Small intestine (tissue), 7 donors: Measurements from ENCODE around the gene SCOC. TPM values are rescaled to one million over a fixed set of nuclear protein-coding genes. Genes with fewer than 3 reads are reported as not detected.

Experiments used
- DNase-seq, 2 donors: peaks; one replicate each; pipeline versions ENCODE4 v3.0.0 to v3.0.0-alpha.2; 2013
- FAIRE-seq: peaks from 2 replicates; lab custom pipeline; 2012; peaks lifted over from hg19 to GRCh38; lab: Jason Lieb, UNC
- H3K27ac ChIP-seq, 3 donors: one replicate each; pipeline ENCODE4 v1.5.1; 2013; ENCODE audit warnings: low read length in 2 of 3, mild to moderate bottlenecking in 2 of 3, control low read depth in 1 of 3, inconsistent platforms in 1 of 3, low read depth in 1 of 3, moderate library complexity in 1 of 3
- H3K27me3 ChIP-seq, 3 donors: one replicate each; pipeline ENCODE4 v1.6.1; 2013; ENCODE audit warnings: low read length in 3 of 3, inconsistent platforms in 1 of 3; ENCODE audit not compliant: control insufficient read depth in 3 of 3, insufficient read depth in 3 of 3
- H3K36me3 ChIP-seq, 3 donors: one replicate each; pipeline ENCODE4 v1.6.1; 2013; ENCODE audit warnings: low read length in 3 of 3, inconsistent platforms in 1 of 3, low read depth in 1 of 3, mild to moderate bottlenecking in 1 of 3, moderate library complexity in 1 of 3; ENCODE audit not compliant: control insufficient read depth in 3 of 3, insufficient read depth in 2 of 3
- H3K4me1 ChIP-seq, 3 donors: one replicate each; pipeline ENCODE4 v1.6.1; 2013; ENCODE audit warnings: low read length in 2 of 3, inconsistent platforms in 1 of 3, low read depth in 1 of 3, mild to moderate bottlenecking in 1 of 3, moderate library complexity in 1 of 3; ENCODE audit not compliant: control insufficient read depth in 3 of 3, insufficient read depth in 2 of 3
- H3K4me3 ChIP-seq, 3 donors: one replicate each; pipeline ENCODE4 v1.5.1; 2013; ENCODE audit warnings: low read length in 3 of 3, control low read depth in 1 of 3, inconsistent platforms in 1 of 3, low read depth in 1 of 3, mild to moderate bottlenecking in 1 of 3, moderate library complexity in 1 of 3
- H3K9me3 ChIP-seq, 2 donors: one replicate each; pipeline ENCODE4 v1.6.1; 2013; ENCODE audit warnings: low read depth in 1 of 2, low read length in 1 of 2; ENCODE audit not compliant: control insufficient read depth in 2 of 2, insufficient read depth in 1 of 2
- WGBS, 3 donors: extraction: QIAGEN DNeasy Blood & Tissue Kit; methylation state at CpG; one replicate each; pipeline ENCODE4 v1.1.7; 2013; 5-methylcytosine and 5-hydroxymethylcytosine counted together
- polyA plus RNA-seq, 4 donors: library from polyadenylated mRNA; stranded (reverse) in 3 of 4; unstranded in 1 of 4; fragments of 200-250 nt in 3 of 4; fragments of 120-200 nt in 1 of 4; gene quantifications; one replicate each; pipeline versions ENCODE4 v1.2.1 to v1.2.3, GENCODE V29; 2013
- donor health status: healthy with polysubstance abuse.
- donor health status: control.
- donor health status: control.
- donor health status: Bipolar disorder and iron deficiency.
- donor health status: healthy.

Gene SCOC
- polyA plus RNA-seq, 4 donors = 55.9 to 81.9 (median 67.8) TPM

DNA sequence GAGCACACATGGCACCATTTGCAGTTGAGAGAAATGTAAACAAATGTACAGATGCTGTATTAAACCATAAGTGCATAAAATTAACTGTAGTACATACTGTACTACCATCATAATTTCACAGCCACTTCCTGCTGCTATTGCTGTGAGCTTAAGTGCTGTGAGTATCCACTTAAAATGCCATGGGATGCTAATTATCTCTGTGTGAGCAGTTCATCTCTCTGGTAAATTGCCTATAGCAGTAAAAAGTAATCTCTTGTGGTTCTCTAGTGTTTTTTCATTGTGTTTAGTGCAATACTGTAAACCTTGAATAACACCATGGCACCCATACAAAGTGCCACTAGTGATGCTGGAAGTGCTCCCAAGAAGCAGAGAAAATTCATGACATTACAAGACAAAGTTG is 9.9 kb upstream of the SCOC start:
- peak; percentile 27 to 30 for DNase-seq
- no peaks in the 10 kb centered on the region for H3K27me3 ChIP-seq
- H3K4me3 ChIP-seq = no peak overlapping the region
- H3K4me1 ChIP-seq = peaks cover 0 to 12% (median 5%) of the 10 kb centered on the region in 3 donors
- H3K27ac ChIP-seq = peak overlapping the region in 1 of 3 donors; percentile 76
- peaks cover 0 to 3% (median 1%) of the 10 kb centered on the region in 3 donors for H3K36me3 ChIP-seq
- no peaks in the 10 kb centered on the region for H3K9me3 ChIP-seq
- no peak for FAIRE-seq

DNA sequence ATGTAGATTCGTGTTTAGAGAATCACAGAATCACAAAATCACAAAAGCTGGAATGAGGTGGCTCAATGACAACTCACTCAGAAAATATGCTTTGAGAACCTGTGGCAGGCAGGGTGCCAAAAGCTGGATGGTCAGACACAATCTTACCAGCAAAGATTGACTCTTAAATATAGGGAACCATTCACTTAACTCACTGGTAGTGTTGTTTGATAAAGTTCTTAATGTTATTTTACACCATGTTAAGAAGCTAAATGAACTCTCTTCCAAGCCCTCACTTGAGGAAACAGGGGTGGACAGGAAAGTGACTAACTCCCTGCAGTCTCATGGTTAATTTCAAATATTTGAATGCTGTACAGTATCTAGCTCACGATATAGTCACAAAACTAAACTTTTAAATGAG is 5.7 kb upstream of the SCOC start:
- no peaks in the 10 kb centered on the region for H3K9me3 ChIP-seq
- DNase-seq (no peak), FAIRE-seq (no peak)
- 79 to 89% (median 82%) methylated on average over 2 of the region's 2 CpGs for whole genome bisulfite sequencing, 3 donors
- no peak overlapping the region for H3K4me3 ChIP-seq
- H3K4me1 ChIP-seq = peaks cover 0 to 8% (median 3%) of the 10 kb centered on the region in 3 donors
- peaks cover 0 to 3% (median 1%) of the 10 kb centered on the region in 3 donors for H3K36me3 ChIP-seq
- H3K27me3 ChIP-seq = no peaks in the 10 kb centered on the region
- H3K27ac ChIP-seq = no peak overlapping the region

- Histone ChIP-seq H3K4me1 (peaks cover 0 to 2% (median 0%) of the 10 kb centered on the region in 3 donors), H3K27ac (no peak overlapping the region), H3K9me3 (no peaks in the 10 kb centered on the region), H3K27me3 (no peaks in the 10 kb centered on the region), H3K36me3 (peaks cover 0 to 3% (median 1%) of the 10 kb centered on the region in 3 donors), H3K4me3 (no peak overlapping the region)
- FAIRE-seq = no peak
- WGBS, 3 donors = 82 to 92% (median 84%) methylated on average over 3 of the region's 3 CpGs
- DNase-seq = no peak
Measured at GRCh38 chr4:140368686-140369085, 4.8 kb upstream of the SCOC start.

- DNase-seq (peak; percentile 43 to 48), FAIRE-seq (no peak)
- peaks cover 3 to 6% (median 3%) of the 10 kb centered on the region in 3 donors for H3K4me1 ChIP-seq
- H3K27me3 ChIP-seq = no peaks in the 10 kb centered on the region
- WGBS, 3 donors = 1 to 2% (median 1%) methylated on average over 21 of the region's 21 CpGs
- no peaks in the 10 kb centered on the region for H3K9me3 ChIP-seq
- H3K4me3 ChIP-seq = peak overlapping the region; percentile 33 to 90 (median 60)
- H3K36me3 ChIP-seq = no peaks in the 10 kb centered on the region
- H3K27ac ChIP-seq = peak overlapping the region; percentile 76 to 84 (median 81)
Measured at GRCh38 chr4:140372751-140373327, 607 bp upstream of the SCOC start.

GRCh38 chr4:140374130-140374477 is 658 bp downstream of the SCOC start:
- 4 to 11% (median 9%) methylated on average over 8 of the region's 8 CpGs for WGBS, 3 donors
- H3K4me3 ChIP-seq = peak overlapping the region; percentile 67 to 90 (median 81)
- peaks cover 3 to 6% (median 3%) of the 10 kb centered on the region in 3 donors for H3K4me1 ChIP-seq
- H3K27ac ChIP-seq = peak overlapping the region; percentile 75 to 86 (median 84)
- H3K9me3 ChIP-seq = no peaks in the 10 kb centered on the region
- H3K36me3 ChIP-seq = no peaks in the 10 kb centered on the region
- FAIRE-seq = no peak
- H3K27me3 ChIP-seq = no peaks in the 10 kb centered on the region
- DNase-seq = peak in 1 of 2 donors; percentile 25

DNA sequence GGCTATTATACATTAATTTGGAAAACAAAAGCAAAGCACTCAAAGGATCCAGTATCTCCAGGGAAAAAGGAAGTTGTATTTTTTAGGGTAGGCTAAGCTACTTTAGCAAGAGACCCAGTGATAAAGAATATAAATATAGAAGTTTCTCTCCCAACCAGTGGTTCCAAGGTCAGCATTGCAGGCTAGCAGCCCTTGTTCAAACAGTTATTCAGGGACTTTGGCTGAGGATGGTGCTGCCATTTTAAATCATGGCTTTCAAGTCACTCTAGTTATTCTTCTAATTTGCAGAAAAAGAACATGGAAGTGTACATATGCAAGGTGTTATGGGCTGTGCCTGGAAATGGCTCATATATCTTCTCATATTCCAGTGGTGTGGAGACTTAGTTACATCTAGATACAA is 9.3 kb downstream of the SCOC start:
- no peak for FAIRE-seq
- Histone ChIP-seq H3K27ac (no peak overlapping the region), H3K4me1 (no peaks in the 10 kb centered on the region), H3K9me3 (no peaks in the 10 kb centered on the region), H3K27me3 (no peaks in the 10 kb centered on the region), H3K4me3 (no peak overlapping the region), H3K36me3 (peaks cover 0 to 5% (median 0%) of the 10 kb centered on the region in 3 donors)
- DNase-seq = no peak

DNA sequence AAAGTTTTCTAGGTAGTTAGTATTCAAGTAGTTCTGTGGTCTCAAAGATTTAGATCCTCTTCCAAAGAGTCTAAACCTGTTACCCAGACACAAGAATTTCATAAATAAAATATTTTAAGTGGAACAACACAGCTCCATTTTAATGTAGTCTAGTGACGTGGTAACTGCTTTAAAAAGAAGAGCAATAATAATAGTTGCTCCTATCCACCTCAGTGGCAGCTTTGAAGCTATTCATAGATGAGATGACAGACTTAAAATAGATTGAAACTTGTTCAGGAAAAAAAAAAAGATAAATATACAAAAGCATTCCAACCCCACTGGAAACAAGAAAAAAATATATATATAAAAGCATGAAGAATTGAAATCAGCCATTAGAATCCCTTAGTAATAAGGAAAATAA is 14.6 kb downstream of the SCOC start:
- no peaks in the 10 kb centered on the region for H3K27me3 ChIP-seq
- no peak overlapping the region for H3K4me3 ChIP-seq
- FAIRE-seq = no peak
- H3K27ac ChIP-seq = no peak overlapping the region
- WGBS, 3 donors = 85 to 91% (median 87%) methylated on average over 1 of the region's 1 CpG
- no peak for DNase-seq
- no peaks in the 10 kb centered on the region for H3K4me1 ChIP-seq
- no peaks in the 10 kb centered on the region for H3K9me3 ChIP-seq
- H3K36me3 ChIP-seq = no peaks in the 10 kb centered on the region

GRCh38 chr4:140395668-140396067 is 22.2 kb downstream of the SCOC start:
- H3K4me1 ChIP-seq = no peaks in the 10 kb centered on the region
- H3K9me3 ChIP-seq = no peaks in the 10 kb centered on the region
- no peaks in the 10 kb centered on the region for H3K36me3 ChIP-seq
- FAIRE-seq = no peak
- no peak overlapping the region for H3K4me3 ChIP-seq
- H3K27ac ChIP-seq = no peak overlapping the region
- no peaks in the 10 kb centered on the region for H3K27me3 ChIP-seq
- no peak for DNase-seq
- 64 to 74% (median 65%) methylated on average over 5 of the region's 5 CpGs for WGBS, 3 donors

DNA sequence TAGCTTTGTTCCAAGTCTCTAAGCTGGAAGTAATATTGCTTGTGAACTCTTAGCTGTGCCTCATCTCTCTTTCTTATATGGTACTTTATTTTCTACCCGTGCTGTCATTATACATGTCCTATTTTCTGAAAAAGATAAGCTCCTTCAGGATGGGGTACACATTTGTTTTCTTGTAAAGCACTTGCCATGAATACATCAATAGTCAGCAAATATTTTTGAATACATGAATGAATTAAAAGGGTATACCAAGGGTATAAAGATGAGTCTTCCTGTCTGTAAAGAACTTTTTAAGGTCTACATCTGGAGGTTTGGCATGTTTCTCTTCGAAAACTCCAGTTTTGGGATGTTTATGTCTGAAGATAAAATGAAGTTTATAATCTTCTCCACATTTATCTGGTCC is 26.7 kb downstream of the SCOC start:
- FAIRE-seq = no peak

More for the DNA sequence above, 26.7 kb downstream of the SCOC start:
- Histone ChIP-seq H3K4me3 (no peak overlapping the region), H3K9me3 (no peaks in the 10 kb centered on the region), H3K4me1 (no peaks in the 10 kb centered on the region), H3K27me3 (no peaks in the 10 kb centered on the region), H3K36me3 (no peaks in the 10 kb centered on the region), H3K27ac (no peak overlapping the region)
- WGBS, 3 donors = 75 to 83% (median 81%) methylated on average over 2 of the region's 2 CpGs
- DNase-seq = no peak
